ENCODE results near the gene MCTP1.
"Not testable (repeated sequence)": the region's sequence is repeated elsewhere in the genome, so short reads cannot be mapped to it uniquely, and the experiment has no call there.

Gene MCTP1

DNA sequence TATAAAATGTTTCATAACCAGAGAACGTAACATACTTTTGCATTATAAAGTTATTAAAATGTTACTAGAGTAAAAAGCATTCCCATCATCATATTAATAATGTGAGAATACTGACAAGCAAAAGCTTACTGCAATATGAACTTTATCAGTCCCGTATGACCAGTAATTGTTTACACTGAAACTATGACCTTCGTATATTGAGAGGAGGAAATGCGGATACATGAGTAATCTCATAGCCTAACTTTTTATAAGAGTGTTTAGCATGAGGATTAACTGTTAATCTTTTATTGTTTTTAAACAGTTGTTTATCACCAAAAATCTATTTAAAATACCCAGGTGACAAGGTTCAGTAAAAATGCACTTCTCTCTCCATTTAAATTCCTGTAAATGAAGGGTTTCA, 394.0 kb downstream of the MCTP1 start:
- no peak for DNase-seq

DNA sequence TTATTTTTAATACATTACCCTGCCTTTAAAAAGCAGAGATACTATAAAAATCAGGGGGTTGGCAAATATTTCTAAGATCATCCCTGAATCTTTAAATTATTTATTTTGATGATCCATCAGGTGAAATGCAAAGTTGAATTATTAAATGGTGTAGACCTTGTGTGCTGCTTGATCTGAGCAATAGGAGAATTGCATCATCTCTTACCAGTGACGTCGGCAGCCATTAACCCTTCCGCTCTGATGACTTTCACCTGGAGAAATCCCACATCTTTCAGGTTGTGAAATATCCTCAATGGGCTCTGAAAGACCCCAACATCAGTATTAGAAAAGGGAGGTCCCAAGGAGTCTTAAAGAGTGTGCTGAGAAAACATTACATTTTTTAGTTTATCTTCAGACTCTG, 396.2 kb downstream of the MCTP1 start:
- no peak for DNase-seq

- DNase-seq, result no peak
These were observed 399.0 kb downstream of the MCTP1 start for GRCh38 chr5:94885931-94886330.

- peak in 7 of 58 donors; percentile 2 to 27 (median 11) for DNase-seq
These were observed 400.6 kb downstream of the MCTP1 start for GRCh38 chr5:94884311-94884710.

DNA sequence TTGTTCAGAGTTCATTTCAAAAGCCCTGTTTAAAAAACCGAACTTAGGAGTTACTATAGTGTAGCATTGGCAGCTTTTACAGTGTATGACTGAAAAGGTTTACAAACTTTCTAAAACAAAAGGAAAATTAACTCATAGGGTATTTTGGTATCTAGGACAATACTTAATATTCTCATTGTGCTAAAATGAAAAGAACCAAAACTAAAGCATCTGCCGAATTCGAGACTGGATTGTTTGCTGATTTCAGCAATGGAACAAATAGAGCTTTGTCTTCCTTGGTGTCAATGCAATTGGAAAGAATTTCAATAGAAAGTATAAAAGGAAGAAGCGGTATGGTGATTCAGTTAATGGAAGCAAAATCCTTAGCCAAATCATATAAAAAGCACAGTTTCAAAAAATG, 412.4 kb downstream of the MCTP1 start:
- DNase-seq, result no peak

DNA sequence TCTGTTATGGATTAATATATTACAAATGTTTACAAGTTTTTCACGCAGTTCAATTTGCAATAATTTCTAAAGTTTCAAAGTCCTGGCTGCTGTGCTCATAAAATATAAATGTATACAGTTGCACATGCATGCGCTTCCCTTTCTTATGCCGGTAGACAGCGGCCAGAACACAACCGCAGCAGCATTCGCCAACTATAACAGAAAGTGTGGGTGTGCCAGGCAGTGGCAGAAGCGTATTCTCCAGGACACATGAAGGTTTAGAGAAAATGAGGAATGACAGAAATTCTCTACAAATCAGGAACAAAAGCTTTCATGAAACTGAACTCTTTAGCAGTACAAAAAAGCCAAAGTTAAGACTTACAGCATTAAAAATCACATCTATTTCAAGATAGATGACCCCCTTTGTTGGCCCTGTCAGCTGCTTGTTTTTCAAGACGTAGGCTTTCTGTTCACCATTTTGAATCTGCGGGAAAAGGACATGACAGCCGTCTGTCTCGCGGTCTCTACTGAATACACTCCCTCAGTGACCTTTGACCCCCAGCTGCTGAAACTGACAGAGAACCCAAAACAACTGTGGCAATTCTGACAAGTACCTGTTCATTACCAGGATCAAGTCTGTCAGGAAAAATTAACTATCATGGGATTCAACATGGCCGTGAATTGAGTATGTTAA, 414.2 kb downstream of the MCTP1 start:
- DNase-seq, result no peak

- no peak for DNase-seq
These were observed 415.0 kb downstream of the MCTP1 start for GRCh38 chr5:94869921-94870320.

DNA sequence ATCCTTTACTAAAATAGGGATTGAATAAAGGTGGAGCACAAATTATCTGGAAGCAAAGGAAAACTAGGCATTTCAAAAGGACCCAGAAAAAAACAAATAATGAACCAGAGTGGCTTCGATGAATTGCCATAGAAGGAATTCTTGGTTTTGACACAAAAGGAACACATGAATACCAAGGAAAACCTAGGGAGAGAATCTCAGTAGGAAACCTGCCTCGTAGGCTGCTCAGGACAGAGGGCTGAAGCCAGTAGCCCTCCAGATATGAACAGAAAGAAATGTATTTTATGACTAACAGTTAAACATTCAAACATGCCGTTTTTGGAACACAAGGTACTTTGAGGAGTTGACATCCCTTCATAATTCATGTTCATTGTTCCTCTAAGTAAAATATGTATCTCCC, 420.9 kb downstream of the MCTP1 start:
- no peak for DNase-seq

DNA sequence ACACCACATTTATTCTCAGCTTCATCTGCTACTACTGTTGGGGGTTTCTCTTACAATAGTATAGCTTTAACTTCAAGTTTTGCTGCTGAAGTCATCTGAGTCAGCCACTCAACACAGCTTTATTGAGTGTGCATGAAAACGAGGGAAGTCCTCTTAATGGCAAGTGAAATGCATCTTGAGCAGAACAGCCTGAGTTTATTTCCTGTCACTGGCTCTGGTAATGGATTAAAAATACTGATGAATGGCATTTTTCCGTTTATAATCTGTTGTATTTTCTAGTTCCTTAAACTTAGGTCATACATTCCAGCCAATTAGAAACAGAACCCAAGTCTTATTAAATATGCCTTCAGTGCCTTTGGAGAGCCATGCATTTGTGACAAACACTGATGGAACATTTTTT, 427.8 kb downstream of the MCTP1 start:
- DNase-seq, result no peak

DNA sequence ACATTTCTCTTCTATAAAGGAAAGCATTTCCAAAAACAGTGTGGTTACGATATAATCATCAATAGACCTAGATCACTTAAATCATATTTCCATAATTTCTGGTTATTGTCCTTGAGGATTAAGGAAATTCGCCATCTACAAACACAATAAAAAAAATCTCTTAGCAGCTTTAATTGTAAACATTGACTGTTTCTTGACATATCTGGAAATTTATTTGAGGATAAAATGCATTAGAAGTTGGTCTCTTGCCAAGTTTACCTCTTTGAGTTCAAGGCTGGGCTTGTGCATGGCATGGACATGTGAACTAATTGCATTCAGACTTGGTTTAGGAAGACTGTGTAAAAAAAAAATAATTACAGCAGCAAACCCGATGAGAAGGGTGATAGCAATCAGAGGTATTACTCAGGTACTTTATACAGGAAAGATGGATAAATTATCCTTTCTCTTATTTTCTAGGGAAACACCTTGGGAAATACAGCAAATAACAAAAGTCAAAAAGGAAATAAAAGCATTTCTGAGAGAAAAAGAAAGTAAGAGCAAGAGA, 428.6 kb downstream of the MCTP1 start:
- DNase-seq, result no peak

DNA sequence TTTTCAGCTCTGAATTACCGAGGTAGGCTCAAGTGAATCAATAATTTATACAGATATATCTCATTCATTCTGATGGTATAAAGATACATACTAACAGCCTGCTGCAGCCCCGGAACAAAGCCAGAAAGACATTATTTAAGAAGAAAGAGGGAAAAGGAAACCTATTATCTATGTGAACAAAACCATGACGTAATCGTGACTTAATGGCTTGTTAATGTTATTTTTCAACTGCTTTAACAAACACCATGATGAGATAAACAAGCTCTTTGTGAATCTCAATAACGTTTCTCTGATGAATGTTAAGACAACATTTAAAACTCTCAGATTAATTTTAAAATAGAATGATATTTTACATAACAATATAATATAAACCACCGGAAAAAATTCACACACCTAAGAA, 429.4 kb downstream of the MCTP1 start:
- no peak for DNase-seq

GRCh38 chr5:94853120-94853519, 431.8 kb downstream of the MCTP1 start:
- DNase-seq, result no peak

DNA sequence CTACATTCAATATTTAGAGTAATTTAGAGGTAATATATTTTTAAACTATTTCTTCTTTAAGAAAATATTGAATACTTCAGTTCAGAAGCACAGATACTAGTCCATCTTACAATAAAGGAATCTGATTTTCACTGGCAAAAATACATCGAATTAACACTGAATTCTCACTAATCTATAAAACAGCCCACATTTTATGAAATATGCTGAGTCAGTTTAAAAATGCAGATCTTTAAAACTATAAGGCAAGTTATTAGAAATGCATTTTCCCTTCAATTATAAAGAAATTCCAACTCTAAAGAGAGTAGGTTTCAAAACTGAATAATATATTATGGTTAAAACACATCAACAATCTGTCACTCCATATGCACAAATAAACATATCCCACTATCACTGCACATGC, 433.9 kb downstream of the MCTP1 start:
- no peak for DNase-seq

- DNase-seq, result peak in 15 of 58 donors; percentile 0 to 65 (median 8)
These were observed 434.8 kb downstream of the MCTP1 start for GRCh38 chr5:94849821-94850736.

DNA sequence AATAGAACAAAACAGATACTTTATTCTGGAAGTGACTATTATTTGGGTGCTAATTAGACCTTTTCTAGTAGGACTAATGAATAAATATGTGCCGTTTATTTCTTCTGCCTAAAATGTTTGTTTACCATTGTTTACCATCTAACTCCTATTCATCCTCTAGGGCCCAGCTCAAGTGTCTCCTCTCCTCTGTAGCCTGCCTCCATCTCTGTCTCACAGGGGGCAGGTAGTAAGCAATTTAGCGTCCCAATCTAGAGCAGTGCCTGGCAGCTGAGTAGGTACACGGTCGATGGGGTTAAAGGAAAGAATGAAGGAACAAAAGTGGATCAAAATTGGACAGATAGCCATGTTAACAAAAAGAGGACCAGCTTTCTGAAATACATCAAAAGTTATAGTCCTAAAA, 435.6 kb downstream of the MCTP1 start:
- DNase-seq, result no peak

DNA sequence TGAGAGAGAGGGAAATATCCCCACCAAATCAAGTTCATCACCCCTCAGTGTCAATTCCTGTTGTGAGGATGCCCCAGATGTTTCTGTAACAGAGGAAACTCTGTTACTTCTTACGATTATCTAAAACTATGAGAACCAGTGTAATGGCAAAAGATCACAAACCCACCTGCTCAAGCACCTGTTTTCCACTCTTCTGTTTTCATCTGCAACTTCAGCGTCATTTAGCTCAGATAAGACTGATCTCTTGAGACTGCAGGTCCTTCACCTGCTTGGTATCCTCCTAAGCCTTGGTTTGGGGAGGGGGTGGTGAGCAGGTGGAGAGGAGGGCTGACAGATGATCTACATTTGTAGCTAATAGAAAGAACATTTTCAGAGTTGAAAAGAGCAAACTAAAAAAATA, 437.2 kb downstream of the MCTP1 start:
- DNase-seq, result no peak

DNA sequence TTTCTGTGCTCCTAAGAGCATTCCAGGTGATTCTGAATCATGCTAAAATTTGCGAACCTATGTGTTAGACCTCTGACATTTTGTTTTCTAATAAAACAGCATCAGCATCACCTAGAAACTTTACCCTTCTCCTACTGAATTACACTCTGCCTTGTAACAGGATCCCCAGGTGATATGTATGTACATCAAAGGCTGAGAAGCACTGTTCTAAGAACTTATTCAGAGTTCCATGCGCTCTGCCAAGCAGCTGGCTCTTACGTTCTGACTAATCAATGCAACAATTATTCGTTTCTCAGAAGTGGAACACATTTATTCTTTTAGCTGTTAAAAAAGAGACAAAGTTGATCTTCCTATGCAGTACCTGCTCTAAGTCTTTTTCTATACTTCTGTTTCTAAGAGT, 437.9 kb downstream of the MCTP1 start:
- DNase-seq, result no peak

DNA sequence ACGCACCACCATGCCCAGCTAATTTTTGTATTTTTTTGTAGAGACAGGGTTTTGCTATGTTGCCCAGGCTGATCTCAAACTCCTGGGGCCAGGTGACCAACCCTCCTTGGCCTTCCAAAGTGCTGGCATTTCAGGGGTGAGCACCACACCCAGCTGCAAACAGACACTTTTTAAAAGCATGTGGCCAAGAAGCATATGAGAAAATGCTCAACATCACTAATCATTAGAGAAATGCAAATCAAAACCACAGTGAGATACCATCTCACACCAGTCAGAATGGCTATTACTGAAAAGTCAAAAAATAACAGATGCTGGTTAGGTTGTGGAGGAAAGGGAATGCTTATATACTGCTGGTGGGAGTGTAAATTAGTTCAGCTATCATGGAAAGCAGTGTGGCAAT, 439.2 kb downstream of the MCTP1 start:
- not testable (repeated sequence) for DNase-seq

DNA sequence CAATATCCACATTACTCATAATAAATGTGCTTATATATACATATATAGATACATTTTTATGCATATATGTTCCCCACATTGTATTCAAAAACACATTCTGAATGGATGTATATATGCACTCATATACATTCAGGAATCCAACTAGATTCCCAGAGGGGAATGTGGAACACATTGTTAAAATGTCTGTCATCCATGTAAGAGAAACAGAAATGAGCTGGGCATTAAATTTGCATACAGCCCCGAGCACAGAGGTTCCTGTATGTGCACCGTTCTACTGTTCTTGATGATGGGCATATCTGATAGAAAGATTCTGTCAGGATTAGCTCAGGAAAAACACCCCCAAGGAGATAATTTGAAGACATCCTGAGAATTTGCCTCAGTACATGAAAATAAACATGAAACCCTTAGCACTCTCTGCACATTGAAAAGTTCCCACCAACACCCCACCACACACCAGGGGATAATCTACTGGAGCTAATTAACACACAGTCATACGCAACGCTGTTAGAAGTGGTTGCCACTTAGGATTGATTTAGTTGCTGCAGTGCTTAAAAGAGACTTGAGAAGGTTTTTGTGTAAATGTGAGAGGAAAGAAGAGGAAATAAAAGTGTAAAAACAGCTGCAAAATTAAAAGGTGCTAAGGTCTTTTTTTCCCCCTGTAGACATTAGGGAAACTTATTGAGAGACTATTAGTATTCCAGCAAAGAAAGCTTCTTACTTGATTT, 443.1 kb downstream of the MCTP1 start:
- no peak for DNase-seq

DNA sequence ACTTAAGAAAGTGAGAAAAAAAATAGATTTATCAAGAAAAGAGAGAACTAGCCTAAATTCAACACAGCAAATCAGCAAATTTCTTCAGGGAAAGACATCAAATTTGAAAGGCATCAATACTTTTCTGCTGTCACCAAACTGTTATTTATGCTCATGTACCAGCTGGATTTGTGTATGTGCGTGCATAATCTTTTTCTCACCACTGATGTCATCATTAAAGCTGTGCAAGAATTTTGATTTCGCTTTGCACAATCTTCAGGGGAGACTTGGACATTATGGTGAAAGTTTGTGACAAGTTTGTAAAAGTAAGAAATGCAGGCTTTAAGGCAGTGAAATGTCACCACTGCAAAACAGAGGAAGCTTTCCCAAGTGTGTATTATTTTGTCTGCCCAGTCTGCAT, 451.0 kb downstream of the MCTP1 start:
- DNase-seq, result no peak

DNA sequence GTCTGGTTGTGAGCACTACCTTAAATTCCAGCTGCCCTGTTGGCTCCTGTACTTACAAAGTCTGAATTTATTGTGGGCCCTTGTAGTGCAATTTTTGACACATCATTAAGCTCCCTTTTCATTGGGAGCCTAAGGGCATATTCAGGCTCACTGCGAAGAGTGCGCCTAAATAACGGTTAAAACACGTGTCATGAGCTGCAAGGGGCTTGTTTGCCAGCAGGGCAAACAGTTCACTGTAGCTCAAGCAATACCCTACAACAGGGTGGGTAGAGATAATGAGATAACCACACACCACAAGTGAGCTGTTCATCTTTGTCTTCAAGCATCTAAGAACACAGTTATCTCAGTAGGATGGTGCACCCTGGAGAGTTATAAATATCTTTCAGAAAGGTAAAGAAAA, 452.2 kb downstream of the MCTP1 start:
- DNase-seq, result no peak

- no peak for DNase-seq
These were observed 454.4 kb downstream of the MCTP1 start for GRCh38 chr5:94830520-94830919.
